H1 (cell line): ENCODE data around the gene GLG1.

ENCODE experiments used
- EZH2 ChIP-seq: fragments of 200-600 bp; sonication (generic); IDR thresholded peaks from 2 replicates; pipeline ENCODE4 v1.7.1; 2012; ENCODE audit warnings: low read depth, mild to moderate bottlenecking, moderate library complexity, low read length, inconsistent platforms; ENCODE audit not compliant: severe bottlenecking
- GABPA ChIP-seq: IDR thresholded peaks from 2 replicates; pipeline ENCODE4 v1.6.1; 2011; ENCODE audit warnings: mild to moderate bottlenecking, low read length, moderate library complexity, borderline replicate concordance; ENCODE audit not compliant: insufficient read depth
- POU5F1 ChIP-seq: IDR thresholded peaks from 2 replicates; pipeline ENCODE4 v1.6.1; 2011; ENCODE audit warnings: low read depth, mild to moderate bottlenecking, low read length, moderate library complexity
- SIN3A ChIP-seq, 2 experiments: IDR thresholded peaks in 1 of 2; conservative IDR thresholded peaks in 1 of 2; 2 replicates each; pipeline ENCODE4 v1.6.1; 2011 to 2012; ENCODE audit warnings: low read length in 2 of 2, improper control_type of control experiment in 1 of 2, low read depth in 1 of 2, mild to moderate bottlenecking in 1 of 2

- TF ChIP-seq GABPA (no peak), EZH2 (no peak), SIN3A (conservative IDR thresholded peaks at IDR 0.05 in 1 of 2, IDR thresholded peaks at IDR 0.05 in 1 of 2; ENCODE audit: low read depth in 1 of 2, low read length in 2 of 2) (no peak), POU5F1 (no peak)
Measured at GRCh38 chr16:74649839-74650504, 43.1 kb upstream of the GLG1 start.
